ENCODE results near the gene OR4D11. TPM values are rescaled to one million over a fixed set of nuclear protein-coding genes. Genes with fewer than 3 reads are reported as not detected.

OR4D11 gene
- total RNA-seq, 1 donor from 2014 or later = not detected

DNA sequence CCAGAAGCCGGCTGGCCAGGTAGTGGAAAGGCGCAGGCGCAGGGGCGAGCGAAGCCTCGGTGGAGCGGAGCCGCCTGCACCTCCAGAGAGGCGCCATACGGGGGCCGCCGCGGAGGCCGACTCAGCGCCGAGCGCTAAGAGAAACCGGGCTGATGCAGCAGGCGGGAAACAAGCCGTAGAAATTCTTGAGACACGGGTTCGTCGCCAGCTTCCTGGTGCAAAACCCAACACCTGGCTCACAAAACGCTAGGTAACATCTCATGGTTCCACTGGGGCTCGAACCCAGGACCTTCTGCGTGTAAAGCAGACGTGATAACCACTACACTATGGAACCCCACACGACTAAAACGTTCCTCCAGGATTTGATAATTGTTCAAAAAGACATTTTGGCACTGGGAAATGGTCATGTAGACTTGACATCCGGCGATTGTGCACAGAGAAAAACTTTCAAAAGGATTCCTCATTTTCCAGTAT is 47.0 kb downstream of the OR4D11 start:
- DNase-seq (peak; percentile 90), ATAC-seq (peak; percentile 96)
- peak overlapping the region; percentile 78 for H3K27ac ChIP-seq
- H3K27me3 ChIP-seq = no peaks in the 10 kb centered on the region
- peaks cover under 1% of the 10 kb centered on the region for H3K4me1 ChIP-seq
- TF ChIP-seq, protein P1, sequence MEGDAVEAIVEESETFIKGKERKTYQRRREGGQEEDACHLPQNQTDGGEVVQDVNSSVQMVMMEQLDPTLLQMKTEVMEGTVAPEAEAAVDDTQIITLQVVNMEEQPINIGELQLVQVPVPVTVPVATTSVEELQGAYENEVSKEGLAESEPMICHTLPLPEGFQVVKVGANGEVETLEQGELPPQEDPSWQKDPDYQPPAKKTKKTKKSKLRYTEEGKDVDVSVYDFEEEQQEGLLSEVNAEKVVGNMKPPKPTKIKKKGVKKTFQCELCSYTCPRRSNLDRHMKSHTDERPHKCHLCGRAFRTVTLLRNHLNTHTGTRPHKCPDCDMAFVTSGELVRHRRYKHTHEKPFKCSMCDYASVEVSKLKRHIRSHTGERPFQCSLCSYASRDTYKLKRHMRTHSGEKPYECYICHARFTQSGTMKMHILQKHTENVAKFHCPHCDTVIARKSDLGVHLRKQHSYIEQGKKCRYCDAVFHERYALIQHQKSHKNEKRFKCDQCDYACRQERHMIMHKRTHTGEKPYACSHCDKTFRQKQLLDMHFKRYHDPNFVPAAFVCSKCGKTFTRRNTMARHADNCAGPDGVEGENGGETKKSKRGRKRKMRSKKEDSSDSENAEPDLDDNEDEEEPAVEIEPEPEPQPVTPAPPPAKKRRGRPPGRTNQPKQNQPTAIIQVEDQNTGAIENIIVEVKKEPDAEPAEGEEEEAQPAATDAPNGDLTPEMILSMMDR (IDR thresholded peaks at IDR 0.05) = peak; percentile 62
- H3K9me3 ChIP-seq = no peaks in the 10 kb centered on the region
- no peaks in the 10 kb centered on the region for H3K36me3 ChIP-seq
- intact Hi-C loops (cut with DNase I) = no loop called here
- peak overlapping the region; percentile 54 for H3K4me3 ChIP-seq

DNA sequence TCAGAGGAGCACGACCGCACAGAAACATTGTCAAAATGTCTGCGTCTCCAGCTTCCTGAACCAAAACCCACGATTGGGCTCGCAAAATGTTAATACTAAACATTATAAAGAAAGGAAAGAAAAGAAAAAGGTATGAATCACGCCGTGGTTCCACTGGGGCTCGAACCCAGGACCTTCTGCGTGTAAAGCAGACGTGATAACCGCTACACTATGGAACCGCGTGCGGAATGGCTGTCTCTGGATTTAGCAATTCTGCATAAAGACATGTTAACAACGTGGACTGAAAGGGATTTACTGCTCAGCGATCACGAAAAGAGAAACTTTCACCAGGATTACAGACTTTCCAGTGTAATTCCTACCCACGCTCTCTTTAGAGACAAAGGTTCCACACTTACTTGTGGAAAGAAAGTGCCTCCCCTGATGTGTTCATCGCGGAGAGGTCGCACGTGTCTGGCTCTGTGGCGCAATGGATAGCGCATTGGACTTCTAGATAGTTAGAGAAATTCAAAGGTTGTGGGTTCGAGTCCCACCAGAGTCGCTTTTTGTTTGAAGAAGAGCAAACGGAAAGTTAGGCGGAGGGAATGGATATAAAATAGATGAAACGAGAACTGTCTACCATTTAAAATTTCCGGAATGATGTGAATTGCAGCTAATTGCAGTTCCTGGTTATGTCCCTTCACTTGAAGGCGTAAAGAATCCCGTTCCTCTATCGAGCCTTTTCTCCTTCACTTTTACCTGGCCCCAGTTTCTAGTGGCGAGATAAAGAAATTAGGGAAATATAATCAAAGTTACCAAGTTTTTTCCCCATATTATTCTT is 47.7 kb downstream of the OR4D11 start:
- H3K36me3 ChIP-seq = no peaks in the 10 kb centered on the region
- peak overlapping the region; percentile 78 for H3K27ac ChIP-seq
- peak; percentile 74 for ATAC-seq
- DNase-seq = peak; percentile 84
- no peaks in the 10 kb centered on the region for H3K9me3 ChIP-seq
- H3K27me3 ChIP-seq = no peaks in the 10 kb centered on the region
- TF ChIP-seq, protein P1 (IDR thresholded peaks at IDR 0.05) = no peak
- peak overlapping the region; percentile 54 for H3K4me3 ChIP-seq
- intact Hi-C loops (cut with DNase I) = no loop called here
- H3K4me1 ChIP-seq = peaks cover 7% of the 10 kb centered on the region

DNA sequence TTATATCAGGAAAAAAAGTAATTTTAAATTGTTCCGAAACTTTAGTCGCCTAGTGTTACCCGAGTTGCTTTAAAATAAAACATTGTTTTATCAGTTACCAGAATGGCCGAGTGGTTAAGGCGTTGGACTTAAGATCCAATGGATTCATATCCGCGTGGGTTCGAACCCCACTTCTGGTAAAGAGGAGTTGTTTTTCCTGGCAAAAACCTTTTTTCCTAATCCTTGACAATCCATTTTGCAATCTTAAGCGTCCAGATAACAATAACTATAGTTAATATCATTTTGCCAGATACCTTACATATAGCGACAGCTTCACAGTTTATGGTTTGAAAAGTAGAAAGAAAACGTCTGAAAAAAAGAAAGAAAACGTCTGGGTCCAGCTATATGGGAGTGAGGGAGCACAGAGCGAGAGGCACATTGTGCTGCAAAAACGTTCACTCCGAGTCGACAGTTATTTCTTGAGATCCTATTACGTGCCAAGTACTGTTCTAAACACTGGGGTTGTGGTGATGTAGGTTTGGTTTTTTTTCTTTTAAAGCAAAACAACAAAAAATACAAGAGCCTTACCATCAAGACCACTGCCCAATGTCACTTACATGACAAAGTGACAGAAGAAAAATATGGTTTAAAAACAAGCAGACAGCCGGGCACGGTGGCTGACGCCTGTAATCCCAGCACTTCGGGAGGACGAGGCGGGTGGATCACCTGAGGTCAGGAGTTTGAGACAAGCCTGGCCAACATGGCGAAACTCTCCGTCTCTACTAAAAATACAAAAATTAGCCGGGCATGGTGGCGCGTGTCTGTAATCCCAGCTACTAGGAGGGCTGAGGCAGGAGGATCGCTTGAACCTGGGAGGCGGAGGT is 48.5 kb downstream of the OR4D11 start:
- peak overlapping the region; percentile 54 for H3K4me3 ChIP-seq
- intact Hi-C loops (cut with DNase I) = no loop called here
- TF ChIP-seq, protein P1 (IDR thresholded peaks at IDR 0.05) = no peak
- ATAC-seq (no peak), DNase-seq (no peak)
- no peaks in the 10 kb centered on the region for H3K27me3 ChIP-seq
- peaks cover 10% of the 10 kb centered on the region for H3K4me1 ChIP-seq
- peak overlapping the region; percentile 78 for H3K27ac ChIP-seq
- no peaks in the 10 kb centered on the region for H3K36me3 ChIP-seq
- H3K9me3 ChIP-seq = no peaks in the 10 kb centered on the region

GRCh38 chr11:59552844-59553243 is 49.5 kb downstream of the OR4D11 start:
- no peak for ATAC-seq
- intact Hi-C loops (cut with DNase I) = no loop called here
- Histone ChIP-seq H3K36me3 (no peaks in the 10 kb centered on the region), H3K27me3 (no peaks in the 10 kb centered on the region), H3K4me3 (no peak overlapping the region), H3K27ac (no peak overlapping the region), H3K9me3 (no peaks in the 10 kb centered on the region), H3K4me1 (peaks cover 13% of the 10 kb centered on the region)
- no peak for DNase-seq
- TF ChIP-seq, protein P1 (IDR thresholded peaks at IDR 0.05) = no peak

DNA sequence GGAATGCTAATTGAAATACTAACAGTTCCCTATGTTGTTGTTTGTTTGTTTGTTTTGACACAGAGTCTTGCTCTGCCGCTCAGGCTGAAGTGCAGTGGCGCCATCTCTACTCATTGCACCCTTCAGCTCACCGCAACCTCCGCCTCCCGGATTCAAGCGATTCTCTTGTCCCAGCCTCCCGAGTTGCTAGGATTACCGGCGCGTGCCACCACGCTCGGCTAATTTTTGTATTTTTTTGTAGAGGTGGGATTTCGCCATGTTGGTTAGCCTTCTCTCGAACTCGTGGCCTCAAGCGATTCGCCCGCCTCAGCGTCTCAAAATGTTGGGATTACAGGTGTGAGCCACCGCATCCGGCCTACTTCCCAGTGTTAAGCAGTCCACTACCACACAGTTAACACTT is 49.9 kb downstream of the OR4D11 start:
- Histone ChIP-seq H3K27me3 (no peaks in the 10 kb centered on the region), H3K36me3 (no peaks in the 10 kb centered on the region), H3K4me1 (peaks cover 13% of the 10 kb centered on the region), H3K9me3 (no peaks in the 10 kb centered on the region), H3K4me3 (no peak overlapping the region), H3K27ac (no peak overlapping the region)
- DNase-seq (no peak), ATAC-seq (no peak)
- TF ChIP-seq, protein P1 (IDR thresholded peaks at IDR 0.05) = no peak
- intact Hi-C loops (cut with DNase I) = no loop called here

Other genes with a start within 250 kb of the OR4D11 start
- not detected for gene OR5AN1, start 144.7 kb upstream of the OR4D11 start, total RNA-seq
- gene OR5A2, start 77.2 kb upstream of the OR4D11 start, total RNA-seq = not detected
- gene OR5A1, start 67.1 kb upstream of the OR4D11 start, total RNA-seq = not detected
- not detected for gene OR4D6, start 46.6 kb upstream of the OR4D11 start, total RNA-seq
- not detected for gene OR4D10, start 30.3 kb upstream of the OR4D11 start, total RNA-seq
- not detected for gene OR4D9, start 8.0 kb downstream of the OR4D11 start, total RNA-seq
- 39.9 TPM for gene OSBP, start 112.2 kb downstream of the OR4D11 start, total RNA-seq
- gene PATL1, start 165.5 kb downstream of the OR4D11 start, total RNA-seq = 35.9 TPM
- gene OR10V1, start 210.3 kb downstream of the OR4D11 start, total RNA-seq = not detected

All from upper lobe of right lung (tissue), 1 donor.